Lower leg skin (tissue), 3 donors: ENCODE results near the gene ALOXE3.

Experiments used
- POLR2A ChIP-seq, 2 donors: fragments of 450-650 bp; IDR thresholded peaks; one replicate each; pipeline ENCODE4 v1.6.1; 2016 to 2017; ENCODE audit warnings: antibody characterized with exemption in 2 of 2, mild to moderate bottlenecking in 1 of 2, moderate library complexity in 1 of 2
- TF ChIP-seq, protein P1 (sequence below), 3 donors: fragments of 450-650 bp; IDR thresholded peaks; one replicate each; pipeline ENCODE4 v1.5.1; 2016; ENCODE audit warnings: antibody characterized with exemption in 3 of 3, mild to moderate bottlenecking in 3 of 3, moderate library complexity in 2 of 3

GRCh38 chr17:8062807-8063483 is 55.4 kb downstream of the ALOXE3 start:
- TF ChIP-seq, protein P1, sequence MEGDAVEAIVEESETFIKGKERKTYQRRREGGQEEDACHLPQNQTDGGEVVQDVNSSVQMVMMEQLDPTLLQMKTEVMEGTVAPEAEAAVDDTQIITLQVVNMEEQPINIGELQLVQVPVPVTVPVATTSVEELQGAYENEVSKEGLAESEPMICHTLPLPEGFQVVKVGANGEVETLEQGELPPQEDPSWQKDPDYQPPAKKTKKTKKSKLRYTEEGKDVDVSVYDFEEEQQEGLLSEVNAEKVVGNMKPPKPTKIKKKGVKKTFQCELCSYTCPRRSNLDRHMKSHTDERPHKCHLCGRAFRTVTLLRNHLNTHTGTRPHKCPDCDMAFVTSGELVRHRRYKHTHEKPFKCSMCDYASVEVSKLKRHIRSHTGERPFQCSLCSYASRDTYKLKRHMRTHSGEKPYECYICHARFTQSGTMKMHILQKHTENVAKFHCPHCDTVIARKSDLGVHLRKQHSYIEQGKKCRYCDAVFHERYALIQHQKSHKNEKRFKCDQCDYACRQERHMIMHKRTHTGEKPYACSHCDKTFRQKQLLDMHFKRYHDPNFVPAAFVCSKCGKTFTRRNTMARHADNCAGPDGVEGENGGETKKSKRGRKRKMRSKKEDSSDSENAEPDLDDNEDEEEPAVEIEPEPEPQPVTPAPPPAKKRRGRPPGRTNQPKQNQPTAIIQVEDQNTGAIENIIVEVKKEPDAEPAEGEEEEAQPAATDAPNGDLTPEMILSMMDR (IDR thresholded peaks at IDR 0.05), result no peak
- TF ChIP-seq POLR2A (IDR thresholded peaks at IDR 0.05), result no peak
